Activated CD4-positive, alpha-beta memory T cell treated with anti-CD3 and anti-CD28 coated beads for 36 hours (primary cell): ENCODE measurements around the gene STMND1. TPM values are rescaled to one million over a fixed set of nuclear protein-coding genes. Genes with fewer than 3 reads are reported as not detected.
A peak's percentile ranks its signal among the peaks of the same experiment; 100 is the strongest.

ENCODE experiments used
- CTCF ChIA-PET: fragments of 350-600 bp; sonication (Branson Sonifier 250); formaldehyde crosslinking; loops from one replicate; lab custom pipeline; 2021; ENCODE audit warnings: antibody characterized with exemption, inconsistent platforms; lab: Charles Lee
- POLR2A ChIA-PET: fragments of 350-600 bp; sonication (Branson Sonifier 250); formaldehyde crosslinking; loops from one replicate; lab custom pipeline; 2021; ENCODE audit warnings: antibody characterized with exemption; lab: Charles Lee
- DNase-seq: peaks from one replicate; pipeline ENCODE4 v3.0.0-alpha.2; 2020
- H3K27ac Mint-ChIP-seq: one replicate; pipeline ENCODE4 v1.8.0; 2021; ENCODE audit warnings: mixed read lengths
- H3K27me3 Mint-ChIP-seq: one replicate; pipeline ENCODE4 v1.8.0; 2021; ENCODE audit warnings: mixed read lengths
- H3K36me3 Mint-ChIP-seq: one replicate; pipeline ENCODE4 v1.8.0; 2021; ENCODE audit warnings: mixed read lengths
- H3K4me1 Mint-ChIP-seq: one replicate; pipeline ENCODE4 v1.8.0; 2021; ENCODE audit warnings: low read depth, mixed read lengths
- H3K4me3 Mint-ChIP-seq: one replicate; pipeline ENCODE4 v1.8.0; 2021; ENCODE audit warnings: mild to moderate bottlenecking, mixed read lengths
- H3K9me3 Mint-ChIP-seq: one replicate; pipeline ENCODE4 v1.8.0; 2021; ENCODE audit warnings: mixed read lengths
- intact Hi-C: fragments of 100-400 bp; cut with micrococcal nuclease; formaldehyde crosslinking; loops from one replicate; pipeline ENCODE4 v1.15.1; 2023
- total RNA-seq, 2 experiments: library from RNA; stranded (reverse); gene quantifications; one replicate each; pipeline ENCODE4 v1.2.3, GENCODE V29; 2021

The STMND1 gene
- total RNA-seq, 2 experiments from 2014 or later: not detected

GRCh38 chr6:17149571-17149970 lies 47.7 kb downstream of the STMND1 start:
- Mint-ChIP-seq H3K4me1 (no peaks in the 10 kb centered on the region), H3K9me3 (peaks cover 20% of the 10 kb centered on the region), H3K36me3 (no peaks in the 10 kb centered on the region), H3K4me3 (no peak overlapping the region), H3K27me3 (peaks cover 6% of the 10 kb centered on the region), H3K27ac (no peak overlapping the region)
- intact Hi-C loops: no loop called here
- DNase-seq: no peak
- POLR2A ChIA-PET: no interaction called here
- CTCF ChIA-PET: interaction anchor here (0.6 to 1.2 kb wide), 2 partner anchors 12 to 208 kb away, joined by 3 to 4 read pairs; no protein-coding TSS in a partner anchor

GRCh38 chr6:17150096-17150495 lies 48.2 kb downstream of the STMND1 start:
- Mint-ChIP-seq H3K27ac (no peak overlapping the region), H3K4me3 (no peak overlapping the region), H3K27me3 (peaks cover 6% of the 10 kb centered on the region), H3K36me3 (no peaks in the 10 kb centered on the region), H3K9me3 (peaks cover 15% of the 10 kb centered on the region), H3K4me1 (no peaks in the 10 kb centered on the region)
- CTCF ChIA-PET: interaction anchor here (0.6 kb wide), 1 partner anchor 207 kb away, joined by 4 read pairs; no protein-coding TSS in a partner anchor
- intact Hi-C loops: no loop called here
- POLR2A ChIA-PET: no interaction called here
- DNase-seq: no peak

- Mint-ChIP-seq H3K27ac (no peak overlapping the region), H3K27me3 (peaks cover 6% of the 10 kb centered on the region), H3K36me3 (no peaks in the 10 kb centered on the region), H3K4me1 (no peaks in the 10 kb centered on the region), H3K9me3 (peaks cover 15% of the 10 kb centered on the region), H3K4me3 (no peak overlapping the region)
- CTCF ChIA-PET: no interaction called here
- no peak for DNase-seq
- POLR2A ChIA-PET: no interaction called here
- intact Hi-C loops: no loop called here
These were observed 50.0 kb downstream of the STMND1 start for GRCh38 chr6:17151888-17152287.

- H3K9me3 Mint-ChIP-seq: peaks cover 15% of the 10 kb centered on the region
- no peaks in the 10 kb centered on the region for H3K4me1 Mint-ChIP-seq
- H3K4me3 Mint-ChIP-seq: no peak overlapping the region
- POLR2A ChIA-PET: no interaction called here
- no peaks in the 10 kb centered on the region for H3K36me3 Mint-ChIP-seq
- CTCF ChIA-PET: no interaction called here
- DNase-seq: no peak
- H3K27me3 Mint-ChIP-seq: peaks cover 3% of the 10 kb centered on the region
- H3K27ac Mint-ChIP-seq: no peak overlapping the region
- intact Hi-C loops: no loop called here
These were observed 50.9 kb downstream of the STMND1 start for GRCh38 chr6:17152703-17153102.

GRCh38 chr6:17156112-17156921 lies 54.5 kb downstream of the STMND1 start:
- peaks cover 15% of the 10 kb centered on the region for H3K9me3 Mint-ChIP-seq
- DNase-seq: peak; percentile 53
- CTCF ChIA-PET: interaction anchor here (0.6 to 3.1 kb wide), 8 partner anchors 11 to 666 kb away, joined by 3 to 12 read pairs (median 6); no protein-coding TSS in a partner anchor
- peaks cover 8% of the 10 kb centered on the region for H3K27me3 Mint-ChIP-seq
- H3K27ac Mint-ChIP-seq: no peak overlapping the region
- H3K36me3 Mint-ChIP-seq: no peaks in the 10 kb centered on the region
- POLR2A ChIA-PET: no interaction called here
- H3K4me3 Mint-ChIP-seq: no peak overlapping the region
- intact Hi-C loops: loop anchor here (1.0 to 2.0 kb wide), 3 partner anchors 428 to 966 kb away; partner anchors contain the start of gene NHLRC1
- H3K4me1 Mint-ChIP-seq: no peaks in the 10 kb centered on the region

- Mint-ChIP-seq H3K27ac (no peak overlapping the region), H3K9me3 (peaks cover 15% of the 10 kb centered on the region), H3K27me3 (peaks cover 13% of the 10 kb centered on the region), H3K4me3 (no peak overlapping the region), H3K36me3 (no peaks in the 10 kb centered on the region), H3K4me1 (no peaks in the 10 kb centered on the region)
- POLR2A ChIA-PET: no interaction called here
- no peak for DNase-seq
- CTCF ChIA-PET: interaction anchor here (1.0 to 3.1 kb wide), 5 partner anchors 11 to 660 kb away, joined by 3 to 12 read pairs (median 11); no protein-coding TSS in a partner anchor
- intact Hi-C loops: loop anchor here (1.0 to 2.0 kb wide), 3 partner anchors 427 to 966 kb away; partner anchors contain the start of gene NHLRC1
These were observed 55.1 kb downstream of the STMND1 start for GRCh38 chr6:17156966-17157365.

GRCh38 chr6:17157617-17158016 lies 55.8 kb downstream of the STMND1 start:
- Mint-ChIP-seq H3K9me3 (peaks cover 8% of the 10 kb centered on the region), H3K27ac (no peak overlapping the region), H3K27me3 (peaks cover 13% of the 10 kb centered on the region), H3K4me1 (no peaks in the 10 kb centered on the region), H3K4me3 (no peak overlapping the region), H3K36me3 (no peaks in the 10 kb centered on the region)
- CTCF ChIA-PET: interaction anchor here (0.6 to 3.1 kb wide), 4 partner anchors 27 to 659 kb away, joined by 3 to 12 read pairs (median 12); no protein-coding TSS in a partner anchor
- no peak for DNase-seq
- intact Hi-C loops: loop anchor here (2.0 kb wide), 2 partner anchors 657 to 965 kb away; partner anchors contain the start of gene NHLRC1
- POLR2A ChIA-PET: no interaction called here

GRCh38 chr6:17159240-17159639 lies 57.4 kb downstream of the STMND1 start:
- H3K9me3 Mint-ChIP-seq: no peaks in the 10 kb centered on the region
- H3K36me3 Mint-ChIP-seq: no peaks in the 10 kb centered on the region
- H3K27ac Mint-ChIP-seq: no peak overlapping the region
- no peaks in the 10 kb centered on the region for H3K4me1 Mint-ChIP-seq
- ChIA-PET CTCF (interaction anchor here (3.1 kb wide), 1 partner anchor 645 kb away, joined by 12 read pairs; no protein-coding TSS in a partner anchor), POLR2A (no interaction called here)
- peaks cover 13% of the 10 kb centered on the region for H3K27me3 Mint-ChIP-seq
- H3K4me3 Mint-ChIP-seq: no peak overlapping the region
- no peak for DNase-seq
- intact Hi-C loops: no loop called here

GRCh38 chr6:17161076-17161475 lies 59.2 kb downstream of the STMND1 start:
- Mint-ChIP-seq H3K9me3 (no peaks in the 10 kb centered on the region), H3K4me3 (no peak overlapping the region), H3K36me3 (no peaks in the 10 kb centered on the region), H3K27me3 (peaks cover 13% of the 10 kb centered on the region), H3K4me1 (no peaks in the 10 kb centered on the region), H3K27ac (no peak overlapping the region)
- CTCF ChIA-PET: interaction anchor here (1.1 to 1.3 kb wide), 2 partner anchors 12 to 654 kb away, joined by 3 read pairs; no protein-coding TSS in a partner anchor
- no peak for DNase-seq
- intact Hi-C loops: no loop called here
- POLR2A ChIA-PET: no interaction called here

- no peak for DNase-seq
- no peak overlapping the region for H3K27ac Mint-ChIP-seq
- CTCF ChIA-PET: no interaction called here
- intact Hi-C loops: no loop called here
- no peaks in the 10 kb centered on the region for H3K36me3 Mint-ChIP-seq
- no peaks in the 10 kb centered on the region for H3K4me1 Mint-ChIP-seq
- POLR2A ChIA-PET: no interaction called here
- H3K4me3 Mint-ChIP-seq: no peak overlapping the region
- H3K27me3 Mint-ChIP-seq: peaks cover 6% of the 10 kb centered on the region
- H3K9me3 Mint-ChIP-seq: no peaks in the 10 kb centered on the region
These were observed 63.5 kb downstream of the STMND1 start for GRCh38 chr6:17165383-17165782.

- Mint-ChIP-seq H3K27me3 (no peaks in the 10 kb centered on the region), H3K27ac (no peak overlapping the region), H3K36me3 (no peaks in the 10 kb centered on the region), H3K4me3 (no peak overlapping the region), H3K4me1 (no peaks in the 10 kb centered on the region), H3K9me3 (no peaks in the 10 kb centered on the region)
- ChIA-PET CTCF (interaction anchor here (1.9 kb wide), 1 partner anchor 11 kb away, joined by 6 read pairs; no protein-coding TSS in a partner anchor), POLR2A (no interaction called here)
- intact Hi-C loops: no loop called here
- no peak for DNase-seq
These were observed 65.6 kb downstream of the STMND1 start for GRCh38 chr6:17167327-17167979.

GRCh38 chr6:17169291-17169690 lies 67.4 kb downstream of the STMND1 start:
- H3K4me3 Mint-ChIP-seq: no peak overlapping the region
- peaks cover 2% of the 10 kb centered on the region for H3K27me3 Mint-ChIP-seq
- ChIA-PET CTCF (interaction anchor here (0.5 kb wide), 1 partner anchor 63 kb away, joined by 3 read pairs; no protein-coding TSS in a partner anchor), POLR2A (no interaction called here)
- H3K27ac Mint-ChIP-seq: no peak overlapping the region
- H3K9me3 Mint-ChIP-seq: no peaks in the 10 kb centered on the region
- intact Hi-C loops: no loop called here
- no peaks in the 10 kb centered on the region for H3K36me3 Mint-ChIP-seq
- no peak for DNase-seq
- H3K4me1 Mint-ChIP-seq: no peaks in the 10 kb centered on the region
